MM.1S (cell line): ENCODE data around the gene NELL1.

ENCODE experiments used
- DNase-seq: peaks from one replicate; pipeline ENCODE4 v3.0.0-alpha.2; 2015
- H2AFZ ChIP-seq: fragments of 300-600 bp; sonication (generic); 2 replicates; pipeline ENCODE4 v1.6.0; 2016; ENCODE audit warnings: antibody characterized with exemption, low read length
- H3F3A ChIP-seq: fragments of 300-600 bp; sonication (generic); 2 replicates; pipeline ENCODE4 v1.6.1; 2016; ENCODE audit warnings: mild to moderate bottlenecking, antibody characterized with exemption, low read length, moderate library complexity, mixed read lengths; ENCODE audit not compliant: insufficient read depth
- H3K27ac ChIP-seq: fragments of 300-600 bp; sonication (generic); 2 replicates; pipeline ENCODE4 v1.5.1; 2016; ENCODE audit warnings: mild to moderate bottlenecking, low read length
- H3K27me3 ChIP-seq: fragments of 300-600 bp; sonication (generic); replicated peaks from 2 replicates; pipeline ENCODE4 v1.6.0; 2016; ENCODE audit warnings: low read length; ENCODE audit not compliant: insufficient read depth
- H3K36me3 ChIP-seq: fragments of 300-600 bp; sonication (generic); replicated peaks from 2 replicates; pipeline ENCODE4 v1.6.1; 2016; ENCODE audit warnings: mild to moderate bottlenecking, low read length, mixed read lengths; ENCODE audit not compliant: insufficient read depth
- H3K4me1 ChIP-seq: fragments of 300-600 bp; sonication (generic); 2 replicates; pipeline ENCODE4 v1.6.1; 2016; ENCODE audit warnings: low read length, mixed read lengths
- H3K4me2 ChIP-seq: fragments of 300-600 bp; sonication (generic); 2 replicates; pipeline ENCODE4 v1.6.0; 2016; ENCODE audit warnings: low read depth, low read length
- H3K4me3 ChIP-seq: fragments of 300-600 bp; sonication (generic); 2 replicates; pipeline ENCODE4 v1.5.1; 2016; ENCODE audit warnings: low read length, mixed read lengths
- H3K79me2 ChIP-seq: fragments of 300-600 bp; sonication (generic); 2 replicates; pipeline ENCODE4 v1.6.1; 2016; ENCODE audit warnings: mixed run types, low read length, mixed read lengths
- H3K9ac ChIP-seq: fragments of 300-600 bp; sonication (generic); 2 replicates; pipeline ENCODE4 v1.6.1; 2016; ENCODE audit warnings: low read length, mixed read lengths
- H3K9me2 ChIP-seq: fragments of 300-600 bp; sonication (generic); replicated peaks from 2 replicates; pipeline ENCODE4 v1.6.1; 2016; ENCODE audit warnings: mild to moderate bottlenecking, low read length, mixed read lengths; ENCODE audit not compliant: insufficient read depth
- H3K9me3 ChIP-seq: fragments of 300-600 bp; sonication (generic); replicated peaks from 2 replicates; pipeline ENCODE4 v1.6.1; 2016; ENCODE audit warnings: mild to moderate bottlenecking, low read length, mixed read lengths; ENCODE audit not compliant: insufficient read depth
- H4K20me1 ChIP-seq: fragments of 300-600 bp; sonication (generic); 2 replicates; pipeline ENCODE4 v1.6.1; 2016; ENCODE audit warnings: mild to moderate bottlenecking, low read length, moderate library complexity, mixed read lengths; ENCODE audit not compliant: insufficient read depth
- CTCF ChIP-seq: fragments of 300-600 bp; sonication (generic); IDR thresholded peaks from 2 replicates; pipeline ENCODE4 v1.5.1; 2016; ENCODE audit warnings: antibody characterized with exemption, low read length, mixed read lengths
- EZH2 ChIP-seq: fragments of 300-600 bp; sonication (generic); optimal IDR thresholded peaks from 2 replicates; pipeline ENCODE3; 2017; ENCODE audit warnings: low read depth, mild to moderate bottlenecking, antibody characterized with exemption, low read length, mixed read lengths
- EZH2phosphoT487 ChIP-seq: fragments of 300-600 bp; sonication (generic); IDR thresholded peaks from 2 replicates; pipeline ENCODE4 v1.6.1; 2018; ENCODE audit warnings: antibody characterized with exemption, low read length

NELL1 gene

DNA sequence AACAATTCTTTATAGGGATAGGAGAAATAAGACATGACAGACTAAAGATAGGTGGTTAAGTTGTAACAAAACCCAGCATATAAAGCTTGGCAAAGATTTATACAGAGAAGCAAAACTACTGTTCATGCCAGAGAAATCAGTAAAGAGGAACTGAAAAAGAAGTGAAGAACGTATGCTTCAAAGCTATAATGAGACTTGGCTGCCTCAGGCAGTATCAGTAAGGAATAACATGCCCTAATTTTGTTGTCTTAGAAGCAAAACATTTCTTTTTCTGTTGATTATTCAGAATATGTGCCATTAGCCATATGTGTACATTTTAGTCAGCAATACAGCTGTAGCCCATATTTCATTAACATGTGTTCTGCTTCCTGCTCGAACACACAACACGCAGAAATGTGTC lies 403.2 kb downstream of the NELL1 start:
- H3K79me2 ChIP-seq = no peaks in the 10 kb centered on the region
- no peaks in the 10 kb centered on the region for H3K36me3 ChIP-seq
- H4K20me1 ChIP-seq = no peaks in the 10 kb centered on the region
- no peaks in the 10 kb centered on the region for H3K27me3 ChIP-seq
- H3K4me3 ChIP-seq = peak overlapping the region; percentile 16; the same call in 1 of the 2 replicates
- peak overlapping the region; percentile 22; the same call in 1 of the 2 replicates for H3K9ac ChIP-seq
- no peak overlapping the region for H2AFZ ChIP-seq
- TF ChIP-seq EZH2phosphoT487 (no peak), EZH2 (no peak), CTCF (peak; percentile 17; the same call in 1 of the 2 replicates)
- peak; percentile 62 for DNase-seq
- H3K27ac ChIP-seq = peak overlapping the region; percentile 78; the same call in 1 of the 2 replicates
- H3K9me3 ChIP-seq = no peaks in the 10 kb centered on the region
- peak overlapping the region; percentile 74 for H3K4me2 ChIP-seq
- H3K4me1 ChIP-seq = peaks cover 16% of the 10 kb centered on the region
- H3K9me2 ChIP-seq = no peaks in the 10 kb centered on the region
- H3F3A ChIP-seq = peaks cover 11% of the 10 kb centered on the region

- TF ChIP-seq EZH2 = no peak
- no peak for TF ChIP-seq CTCF
- TF ChIP-seq EZH2phosphoT487 = no peak
- Histone ChIP-seq H3K27me3 (no peaks in the 10 kb centered on the region), H3K4me1 (no peaks in the 10 kb centered on the region), H3K9ac (no peak overlapping the region), H3K9me3 (no peaks in the 10 kb centered on the region), H3K4me2 (no peak overlapping the region), H3K9me2 (no peaks in the 10 kb centered on the region), H3K79me2 (no peaks in the 10 kb centered on the region), H4K20me1 (no peaks in the 10 kb centered on the region), H3K27ac (no peak overlapping the region), H3K4me3 (no peak overlapping the region), H3K36me3 (no peaks in the 10 kb centered on the region), H3F3A (no peaks in the 10 kb centered on the region), H2AFZ (no peak overlapping the region)
- no peak for DNase-seq
Observed at GRCh38 chr11:21082853-21083252, 413.5 kb downstream of the NELL1 start.

DNA sequence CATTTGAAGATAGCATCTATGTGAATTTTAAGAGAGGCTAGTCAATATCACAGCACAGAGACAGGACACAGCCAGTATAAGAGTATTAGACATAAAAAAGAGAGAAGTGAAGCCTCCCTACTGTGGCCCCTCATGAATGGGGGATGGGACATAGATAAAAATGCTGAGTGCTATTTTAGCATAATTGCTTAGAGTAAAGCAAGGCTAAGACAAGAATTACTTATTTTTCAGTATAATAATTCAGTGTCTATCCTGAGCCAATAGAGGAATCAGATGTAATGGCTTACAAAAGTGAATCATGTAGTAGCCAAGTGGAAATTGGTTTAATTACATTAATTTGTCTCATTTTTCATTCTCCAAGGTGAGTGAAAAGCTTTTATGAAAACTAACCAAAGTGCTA lies 419.5 kb downstream of the NELL1 start:
- no peaks in the 10 kb centered on the region for H3K27me3 ChIP-seq
- no peaks in the 10 kb centered on the region for H3K4me1 ChIP-seq
- no peaks in the 10 kb centered on the region for H3K9me2 ChIP-seq
- no peaks in the 10 kb centered on the region for H3K36me3 ChIP-seq
- no peak for DNase-seq
- TF ChIP-seq EZH2phosphoT487 = no peak
- TF ChIP-seq EZH2 = no peak
- TF ChIP-seq CTCF = no peak
- H3K79me2 ChIP-seq = no peaks in the 10 kb centered on the region
- H3F3A ChIP-seq = no peaks in the 10 kb centered on the region
- no peaks in the 10 kb centered on the region for H4K20me1 ChIP-seq
- H3K27ac ChIP-seq = no peak overlapping the region
- H3K4me2 ChIP-seq = no peak overlapping the region
- no peaks in the 10 kb centered on the region for H3K9me3 ChIP-seq
- no peak overlapping the region for H3K9ac ChIP-seq
- no peak overlapping the region for H3K4me3 ChIP-seq
- H2AFZ ChIP-seq = no peak overlapping the region
